Immature natural killer cell (primary cell): Measurements from ENCODE around the gene SHISA5. TPM values are rescaled to one million over a fixed set of nuclear protein-coding genes. Genes with fewer than 3 reads are reported as not detected.
"Not testable (repeated sequence)": the region's sequence is repeated elsewhere in the genome, so short reads cannot be mapped to it uniquely, and the experiment has no call there.

ENCODE experiments used
- DNase-seq, 3 donors: peaks; one replicate each; pipeline ENCODE4 v3.0.0; 2022; ENCODE audit warnings: mixed read lengths in 1 of 3
- H3K27ac Mint-ChIP-seq, 6 donors: one replicate each; pipeline ENCODE4 v1.8.0; 2020; ENCODE audit warnings: mixed read lengths in 6 of 6, mild to moderate bottlenecking in 5 of 6, inconsistent platforms in 4 of 6, moderate library complexity in 3 of 6
- H3K27me3 Mint-ChIP-seq, 3 donors: one replicate each; pipeline ENCODE4 v1.8.0; 2020 to 2021; ENCODE audit warnings: low read depth in 3 of 3, mild to moderate bottlenecking in 3 of 3, mixed read lengths in 3 of 3, moderate library complexity in 3 of 3, inconsistent platforms in 1 of 3
- H3K36me3 Mint-ChIP-seq, 3 donors: one replicate each; pipeline ENCODE4 v1.8.0; 2020; ENCODE audit warnings: mixed read lengths in 3 of 3, inconsistent platforms in 2 of 3, mild to moderate bottlenecking in 2 of 3
- H3K4me1 Mint-ChIP-seq, 2 donors: one replicate each; pipeline ENCODE4 v1.8.0; 2020; ENCODE audit warnings: inconsistent platforms in 2 of 2, mild to moderate bottlenecking in 2 of 2, mixed read lengths in 2 of 2, moderate library complexity in 1 of 2
- H3K4me3 Mint-ChIP-seq, 5 donors: one replicate each; pipeline ENCODE4 v1.8.0; 2020; ENCODE audit warnings: mild to moderate bottlenecking in 5 of 5, mixed read lengths in 5 of 5, inconsistent platforms in 3 of 5, moderate library complexity in 3 of 5
- H3K9me3 Mint-ChIP-seq, 6 donors: one replicate each; pipeline ENCODE4 v1.8.0; 2020; ENCODE audit warnings: mild to moderate bottlenecking in 6 of 6, mixed read lengths in 6 of 6, inconsistent platforms in 4 of 6, moderate library complexity in 3 of 6
- polyA plus RNA-seq, 3 donors: library from polyadenylated mRNA; unstranded; fragments of 300-500 nt; fragmentation: Illumina TruSeq; gene quantifications; one replicate each; pipeline ENCODE4 v1.2.3, GENCODE V29; 2021

The SHISA5 gene
- polyA plus RNA-seq, 3 donors from 2014 or later: 351 to 618 (median 505) TPM

DNA sequence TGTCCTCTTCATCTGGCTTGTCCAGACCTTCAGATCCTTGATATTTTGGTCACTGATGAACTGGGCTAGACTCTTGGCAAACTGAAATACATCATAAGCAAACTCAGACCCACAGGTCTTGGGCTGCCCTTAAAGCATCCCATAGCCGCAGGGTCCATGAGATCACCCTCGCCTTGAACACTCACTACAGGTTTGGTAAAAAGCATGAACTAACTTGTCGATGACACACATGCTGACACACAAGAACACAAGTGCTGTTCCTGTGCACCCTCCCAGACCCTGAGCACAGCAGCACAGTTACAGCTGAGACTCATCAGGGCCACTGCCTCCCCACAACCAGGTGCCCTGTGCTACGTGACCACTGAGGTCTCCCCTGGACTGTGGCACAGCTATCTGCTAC, 31.6 kb upstream of the SHISA5 start:
- Mint-ChIP-seq H3K36me3 (no peaks in the 10 kb centered on the region), H3K27ac (no peak overlapping the region), H3K9me3 (no peaks in the 10 kb centered on the region), H3K4me3 (no peak overlapping the region), H3K27me3 (peaks cover 0 to 4% (median 0%) of the 10 kb centered on the region in 3 donors), H3K4me1 (no peaks in the 10 kb centered on the region)
- no peak for DNase-seq

DNA sequence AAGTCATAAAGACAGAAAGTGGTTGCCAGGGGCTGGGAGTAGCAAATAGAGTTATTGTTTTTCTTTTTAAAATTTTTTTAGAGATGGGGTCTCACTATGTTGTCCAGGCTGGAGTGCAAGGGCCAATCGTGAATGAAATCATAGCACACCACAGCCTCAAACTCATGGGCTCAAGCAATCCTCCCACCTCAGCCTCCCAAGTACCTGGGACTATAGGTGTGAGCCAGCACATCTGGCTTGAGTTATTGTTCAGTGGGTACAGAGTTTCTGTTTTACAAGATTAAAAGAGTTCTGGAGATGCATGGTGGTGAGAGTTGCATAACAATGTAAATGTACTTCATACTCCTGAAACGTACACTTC, 29.0 kb upstream of the SHISA5 start:
- H3K27ac Mint-ChIP-seq: no peak overlapping the region
- H3K9me3 Mint-ChIP-seq: peaks cover 0 to 1% (median 0%) of the 10 kb centered on the region in 6 donors
- H3K36me3 Mint-ChIP-seq: no peaks in the 10 kb centered on the region
- peaks cover 0 to 4% (median 0%) of the 10 kb centered on the region in 3 donors for H3K27me3 Mint-ChIP-seq
- no peaks in the 10 kb centered on the region for H3K4me1 Mint-ChIP-seq
- DNase-seq: no peak
- no peak overlapping the region for H3K4me3 Mint-ChIP-seq

DNA sequence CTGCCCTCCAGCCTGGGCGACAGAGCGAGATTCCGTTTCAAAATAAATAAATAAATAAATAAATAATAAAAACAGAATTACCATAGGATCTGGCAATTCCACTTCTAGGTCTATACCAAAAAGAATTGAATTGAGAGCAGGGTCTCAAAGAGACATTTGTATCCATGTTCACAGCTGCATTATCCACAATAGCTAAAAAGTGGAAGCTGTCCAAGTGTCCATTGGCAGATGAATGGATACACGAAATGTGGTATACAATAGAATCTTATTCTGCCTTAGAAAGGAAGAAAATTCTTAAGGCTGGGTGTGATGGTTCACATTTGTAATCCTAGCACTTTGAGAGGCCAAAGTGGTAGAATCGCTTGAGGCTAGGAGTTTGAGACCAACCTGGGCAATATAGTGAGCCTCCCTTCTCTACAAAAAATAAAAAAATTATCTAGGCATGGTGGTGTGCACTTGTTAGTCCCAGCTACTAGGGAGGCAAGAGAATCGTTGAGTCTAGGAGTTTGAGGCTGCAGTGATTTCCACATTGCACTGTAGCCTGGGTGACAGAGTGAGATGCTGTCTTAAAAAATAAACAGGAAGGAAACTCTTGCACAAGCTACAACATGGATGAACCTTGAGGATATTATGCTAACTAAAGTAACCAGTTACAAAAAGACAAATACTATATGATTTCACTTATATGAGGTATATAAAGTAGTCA, 28.4 kb upstream of the SHISA5 start:
- Mint-ChIP-seq H3K36me3 (no peaks in the 10 kb centered on the region), H3K4me3 (no peak overlapping the region), H3K27me3 (peaks cover 0 to 4% (median under 1%) of the 10 kb centered on the region in 3 donors), H3K27ac (no peak overlapping the region), H3K4me1 (no peaks in the 10 kb centered on the region), H3K9me3 (peaks cover 0 to 1% (median 0%) of the 10 kb centered on the region in 6 donors)
- DNase-seq: no peak

DNA sequence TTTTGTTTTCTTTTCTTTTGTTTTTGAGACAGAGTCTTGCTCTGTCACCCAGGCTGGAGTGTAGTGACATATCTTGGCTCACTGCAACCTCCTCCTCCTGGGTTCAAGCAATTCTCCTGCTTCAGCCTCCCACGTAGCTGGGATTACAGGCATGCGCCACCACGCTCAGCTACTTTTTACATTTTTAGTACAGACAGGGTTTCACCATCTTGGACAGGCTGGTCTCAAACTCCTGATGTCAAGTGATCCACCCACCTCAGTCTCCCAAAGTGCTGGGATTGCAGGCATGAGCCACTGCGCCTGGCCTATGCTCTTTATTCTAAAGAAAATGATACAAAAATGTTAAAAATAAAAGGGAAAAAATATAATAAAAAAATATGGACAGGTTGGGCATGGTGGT, 26.7 kb upstream of the SHISA5 start:
- H3K9me3 Mint-ChIP-seq, H3K36me3 Mint-ChIP-seq, H3K27ac Mint-ChIP-seq, DNase-seq, H3K27me3 Mint-ChIP-seq, H3K4me3 Mint-ChIP-seq, H3K4me1 Mint-ChIP-seq: not testable (repeated sequence)

DNA sequence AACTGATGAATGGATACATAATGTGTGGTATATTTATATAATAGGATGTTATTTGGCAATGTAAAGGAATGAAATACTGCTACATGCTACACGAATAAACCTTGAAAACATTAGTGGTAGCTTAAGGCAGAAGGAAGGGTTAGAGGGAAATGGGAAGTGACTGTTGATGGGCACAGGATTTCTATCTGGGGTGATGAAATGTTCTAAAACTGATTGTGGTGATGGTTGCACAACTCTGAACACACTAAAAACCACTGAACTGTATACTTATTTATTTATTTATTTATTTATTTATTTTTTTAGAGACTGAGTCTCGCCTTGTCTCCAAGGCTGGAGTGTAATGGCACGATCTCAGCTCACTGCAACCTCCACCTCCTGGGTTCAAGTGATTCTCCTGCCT, 24.8 kb upstream of the SHISA5 start:
- Mint-ChIP-seq H3K27ac (peak overlapping the region in 1 of 6 donors; percentile 12), H3K4me3 (no peak overlapping the region), H3K27me3 (peaks cover 0 to 2% (median 2%) of the 10 kb centered on the region in 3 donors), H3K36me3 (no peaks in the 10 kb centered on the region), H3K9me3 (peaks cover 0 to 1% (median 0%) of the 10 kb centered on the region in 6 donors), H3K4me1 (no peaks in the 10 kb centered on the region)
- DNase-seq: no peak

DNA sequence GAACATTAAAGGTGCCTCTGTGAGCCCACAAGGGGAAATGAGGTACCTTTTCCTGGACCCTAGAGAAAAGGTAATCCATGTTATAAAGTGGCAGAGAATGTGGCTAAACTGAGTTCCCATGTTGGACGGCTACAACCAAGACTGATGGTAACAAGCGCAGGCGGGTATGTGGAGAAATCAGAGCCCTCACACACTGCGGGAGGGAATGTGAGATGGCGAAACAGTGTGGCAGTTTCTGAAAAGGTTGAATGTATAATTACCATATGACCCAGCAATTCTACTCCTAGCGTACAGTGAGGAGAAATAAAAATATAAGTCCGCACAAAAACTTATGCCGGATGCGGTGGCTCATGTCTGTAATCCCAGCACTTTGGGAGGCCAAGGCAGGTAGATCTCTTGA, 24.1 kb upstream of the SHISA5 start:
- Mint-ChIP-seq H3K36me3 (no peaks in the 10 kb centered on the region), H3K27me3 (peaks cover 0 to 2% (median 1%) of the 10 kb centered on the region in 3 donors), H3K27ac (no peak overlapping the region), H3K4me1 (no peaks in the 10 kb centered on the region), H3K4me3 (no peak overlapping the region), H3K9me3 (peaks cover 0 to 1% (median 0%) of the 10 kb centered on the region in 6 donors)
- DNase-seq: no peak

DNA sequence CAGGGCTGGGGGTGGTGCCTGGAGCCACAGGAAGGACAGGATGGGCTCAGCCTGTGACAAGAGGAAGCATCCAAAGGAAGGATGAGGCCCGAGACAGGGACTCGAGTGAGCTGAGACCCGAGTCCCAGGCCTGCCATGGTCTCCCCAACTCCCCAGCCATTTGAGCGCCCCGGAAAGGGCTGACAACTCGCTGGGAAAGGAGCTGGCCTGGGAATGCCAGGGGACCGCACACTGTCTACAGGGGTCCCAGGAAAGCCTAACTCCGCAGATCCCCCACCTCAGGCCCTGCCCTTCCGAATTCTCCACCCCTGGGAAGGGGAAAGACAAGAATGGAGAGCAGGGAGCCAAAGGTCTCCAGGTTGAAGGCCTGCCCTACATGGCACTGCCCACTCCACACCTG, 21.0 kb upstream of the SHISA5 start:
- Mint-ChIP-seq H3K4me3 (no peak overlapping the region), H3K27ac (no peak overlapping the region), H3K9me3 (peaks cover 0 to 1% (median 0%) of the 10 kb centered on the region in 6 donors), H3K36me3 (no peaks in the 10 kb centered on the region), H3K4me1 (peaks cover 2 to 3% of the 10 kb centered on the region in 2 donors), H3K27me3 (peaks cover 0 to 2% (median 0%) of the 10 kb centered on the region in 3 donors)
- no peak for DNase-seq

DNA sequence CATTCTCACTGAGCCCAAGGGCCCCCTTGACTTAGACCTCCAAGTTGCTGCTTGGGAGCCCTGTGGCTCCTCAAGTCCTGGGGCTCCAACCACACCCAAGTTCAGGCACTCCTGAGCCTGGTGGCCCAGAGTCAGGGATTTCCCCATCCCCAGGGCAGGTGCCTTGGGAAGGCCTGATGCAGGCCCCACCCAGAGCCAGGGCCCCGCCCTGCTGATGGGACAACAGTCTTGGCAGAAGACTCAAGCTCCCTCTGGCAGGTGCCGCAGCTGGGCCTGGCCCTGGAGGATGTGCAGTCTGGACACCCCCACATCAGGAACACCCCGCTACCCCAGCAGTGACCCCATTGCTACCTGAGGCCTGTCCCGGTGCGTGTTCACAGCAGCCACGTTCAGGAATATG, 17.7 kb upstream of the SHISA5 start:
- H3K27ac Mint-ChIP-seq: no peak overlapping the region
- no peak overlapping the region for H3K4me3 Mint-ChIP-seq
- no peaks in the 10 kb centered on the region for H3K9me3 Mint-ChIP-seq
- peaks cover 0 to 1% (median 0%) of the 10 kb centered on the region in 3 donors for H3K27me3 Mint-ChIP-seq
- H3K4me1 Mint-ChIP-seq: peaks cover 22 to 23% of the 10 kb centered on the region in 2 donors
- H3K36me3 Mint-ChIP-seq: no peaks in the 10 kb centered on the region
- DNase-seq: no peak

DNA sequence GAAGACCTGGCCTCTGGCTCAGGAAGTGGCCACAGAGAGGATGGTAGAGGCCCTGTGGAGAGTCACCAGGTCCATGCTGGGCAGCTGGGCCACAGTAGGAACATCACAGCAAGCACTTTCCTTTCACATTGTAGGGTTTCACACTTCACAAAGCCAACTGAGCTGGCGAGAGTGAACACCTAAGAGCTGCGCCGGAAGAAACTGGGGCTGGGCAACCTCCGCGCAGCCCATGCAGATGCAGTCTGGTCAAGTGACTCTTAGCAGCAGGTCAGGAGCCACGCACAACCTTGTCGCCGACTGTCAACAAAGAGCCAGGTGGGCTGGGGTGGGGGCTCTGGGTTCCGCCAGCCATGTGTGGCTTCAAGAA, 15.3 kb upstream of the SHISA5 start:
- DNase-seq: peak; percentile 33 to 42 (median 35)
- Mint-ChIP-seq H3K27ac (peak overlapping the region; percentile 53 to 80 (median 76)), H3K36me3 (no peaks in the 10 kb centered on the region), H3K9me3 (no peaks in the 10 kb centered on the region), H3K4me3 (peak overlapping the region; percentile 53 to 79 (median 75)), H3K4me1 (peaks cover 26 to 27% of the 10 kb centered on the region in 2 donors), H3K27me3 (peaks cover 0 to 1% (median 0%) of the 10 kb centered on the region in 3 donors)

DNA sequence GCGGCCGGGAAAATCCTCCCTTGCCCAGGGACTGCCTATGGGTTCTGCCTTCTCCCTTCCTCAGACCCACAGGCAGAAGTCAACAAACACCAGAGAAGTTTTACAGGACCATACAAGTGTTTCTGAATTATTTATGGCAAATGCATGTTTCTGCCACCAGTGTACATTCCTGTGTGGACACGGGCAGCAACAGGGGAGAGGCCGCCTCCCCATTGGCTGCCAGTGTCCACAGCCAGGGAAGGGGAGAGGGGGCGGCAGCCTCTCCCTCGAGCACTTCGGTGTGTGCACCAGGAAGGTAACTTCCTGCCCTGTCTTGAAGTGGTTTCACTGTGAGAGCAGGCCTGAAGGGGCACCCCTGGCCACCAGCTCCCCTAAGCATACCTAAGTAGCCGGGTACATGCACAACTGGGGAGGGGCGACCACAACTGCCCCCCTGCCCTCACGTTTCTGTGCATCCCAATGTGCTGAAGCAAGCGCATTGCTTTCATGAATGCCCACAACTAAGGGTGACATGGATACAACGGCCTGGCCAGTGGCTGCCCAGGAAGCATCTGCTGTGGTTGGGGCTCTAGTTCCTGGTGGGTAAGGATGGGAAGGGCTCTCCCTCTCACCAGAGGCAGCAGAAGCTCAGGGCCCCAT, 14.8 kb upstream of the SHISA5 start:
- Mint-ChIP-seq H3K27me3 (peaks cover 0 to 1% (median 0%) of the 10 kb centered on the region in 3 donors), H3K4me1 (peaks cover 26 to 27% of the 10 kb centered on the region in 2 donors), H3K27ac (peak overlapping the region; percentile 53 to 80 (median 76)), H3K4me3 (peak overlapping the region; percentile 53 to 79 (median 75)), H3K36me3 (no peaks in the 10 kb centered on the region), H3K9me3 (no peaks in the 10 kb centered on the region)
- peak in 1 of 3 donors; percentile 9 for DNase-seq

DNA sequence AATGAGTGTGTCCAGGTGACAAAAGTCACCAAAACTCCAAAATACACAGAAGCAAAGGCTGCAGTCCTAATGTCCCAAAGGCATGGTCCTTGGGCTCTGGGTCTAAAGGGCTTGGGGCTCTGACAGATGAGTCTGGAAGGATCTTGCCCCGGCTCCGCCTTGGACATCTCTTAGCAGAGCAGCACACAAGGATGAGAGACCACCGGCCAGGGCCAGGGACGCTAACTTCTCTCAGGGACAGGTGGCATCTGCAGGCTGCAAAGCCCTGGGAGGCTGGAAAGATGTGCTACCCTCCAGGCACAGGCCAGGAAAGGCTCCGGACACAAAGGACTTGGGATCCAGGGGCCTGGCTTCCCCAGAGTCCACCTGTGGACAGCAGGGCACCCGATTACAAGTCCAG, 14.1 kb upstream of the SHISA5 start:
- DNase-seq: no peak
- Mint-ChIP-seq H3K4me1 (peaks cover 26 to 27% of the 10 kb centered on the region in 2 donors), H3K4me3 (no peak overlapping the region), H3K27me3 (peaks cover 0 to 1% (median 0%) of the 10 kb centered on the region in 3 donors), H3K9me3 (no peaks in the 10 kb centered on the region), H3K27ac (peak overlapping the region in 2 of 6 donors; percentile 49 to 51), H3K36me3 (no peaks in the 10 kb centered on the region)

DNA sequence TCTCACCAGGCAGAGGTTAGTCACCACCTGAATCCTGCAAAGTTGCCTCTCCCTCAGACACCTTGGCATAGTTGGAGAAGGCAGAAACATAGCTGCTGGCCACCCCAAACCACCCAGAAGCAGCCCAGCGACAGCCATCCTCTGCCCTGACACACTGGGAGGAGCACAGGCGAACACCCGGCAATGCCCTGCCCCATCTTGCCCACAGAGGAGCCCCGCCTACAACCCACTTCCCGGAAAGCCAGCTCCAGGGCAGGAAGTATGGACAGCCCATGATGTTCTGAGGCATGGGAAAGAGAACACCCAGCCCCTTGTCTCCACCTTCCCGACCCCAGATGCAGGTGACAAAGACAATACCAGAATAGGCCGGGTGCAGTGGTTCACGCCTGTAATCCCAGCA, 12.6 kb upstream of the SHISA5 start:
- Mint-ChIP-seq H3K4me1 (peaks cover 26 to 27% of the 10 kb centered on the region in 2 donors), H3K4me3 (no peak overlapping the region), H3K27me3 (peaks cover 0 to 1% (median 0%) of the 10 kb centered on the region in 3 donors), H3K27ac (no peak overlapping the region), H3K36me3 (no peaks in the 10 kb centered on the region), H3K9me3 (no peaks in the 10 kb centered on the region)
- no peak for DNase-seq

DNA sequence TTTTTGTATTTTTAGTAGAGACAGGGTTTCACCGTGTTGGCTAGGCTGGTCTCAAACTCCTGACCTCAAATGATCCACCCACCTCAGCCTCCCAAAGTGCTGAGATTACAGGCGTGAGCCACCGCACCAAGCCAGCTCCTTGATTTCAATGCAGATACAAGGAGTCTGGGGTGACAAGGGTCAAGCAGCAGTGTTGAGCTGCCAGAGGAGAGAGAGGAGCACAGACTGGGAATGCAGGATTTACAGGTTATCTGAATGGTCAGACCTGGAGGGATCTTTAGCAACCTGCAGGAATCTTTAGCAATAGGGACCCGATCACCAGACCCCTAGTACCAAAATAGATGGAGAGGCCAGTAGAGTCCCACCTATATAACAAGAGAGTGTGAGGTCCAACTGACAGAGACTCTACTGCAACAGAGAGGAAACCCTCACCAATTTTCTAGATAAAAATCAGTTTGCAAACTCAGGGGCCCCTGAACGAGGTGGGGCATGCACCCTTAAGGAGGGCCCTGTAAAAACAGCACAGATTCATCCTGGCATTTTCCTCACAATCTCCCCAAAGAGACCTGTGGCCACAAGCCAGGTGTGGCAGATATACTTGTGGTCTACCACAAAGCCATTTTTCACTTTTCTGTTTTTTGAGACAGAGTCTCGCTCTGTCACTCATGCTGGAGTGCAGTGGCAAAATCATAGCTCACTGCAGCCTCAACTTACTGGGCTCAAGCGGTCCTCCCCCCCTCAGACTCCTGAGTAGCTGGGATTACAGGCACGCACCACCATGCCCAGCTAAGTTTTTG, 10.7 kb upstream of the SHISA5 start:
- H3K36me3 Mint-ChIP-seq: no peaks in the 10 kb centered on the region
- no peaks in the 10 kb centered on the region for H3K9me3 Mint-ChIP-seq
- peaks cover 19 to 21% of the 10 kb centered on the region in 2 donors for H3K4me1 Mint-ChIP-seq
- no peak for DNase-seq
- H3K4me3 Mint-ChIP-seq: peak overlapping the region in 1 of 5 donors; percentile 59
- peaks cover 0 to 1% (median 0%) of the 10 kb centered on the region in 3 donors for H3K27me3 Mint-ChIP-seq
- H3K27ac Mint-ChIP-seq: no peak overlapping the region

DNA sequence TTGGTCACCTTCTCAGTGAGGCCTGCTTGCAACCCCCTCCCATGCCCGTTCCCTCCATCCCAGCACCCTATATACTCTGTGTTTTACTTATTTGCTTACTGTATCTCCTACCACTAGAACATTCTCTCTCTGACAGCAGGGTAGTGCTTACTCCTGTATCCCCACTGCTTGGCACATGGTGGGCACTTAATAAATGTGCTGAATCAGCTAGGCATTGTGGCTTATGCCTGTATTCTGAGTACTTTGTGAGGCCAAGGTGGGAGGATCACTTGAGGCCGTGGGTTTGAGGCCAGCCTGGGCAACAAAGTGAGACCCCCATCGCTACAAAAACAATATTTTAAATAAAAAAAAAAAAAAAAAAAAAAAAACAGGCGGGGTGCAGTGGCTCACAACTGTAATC, 7.6 kb upstream of the SHISA5 start:
- no peaks in the 10 kb centered on the region for H3K9me3 Mint-ChIP-seq
- DNase-seq: no peak
- peaks cover 0 to 2% (median 0%) of the 10 kb centered on the region in 3 donors for H3K27me3 Mint-ChIP-seq
- H3K4me3 Mint-ChIP-seq: no peak overlapping the region
- H3K4me1 Mint-ChIP-seq: peaks cover 10 to 13% of the 10 kb centered on the region in 2 donors
- no peaks in the 10 kb centered on the region for H3K36me3 Mint-ChIP-seq
- H3K27ac Mint-ChIP-seq: no peak overlapping the region
